SK-N-SH (cell line): ENCODE results near the gene SPRY1. TPM values are rescaled to one million over a fixed set of nuclear protein-coding genes. Genes with fewer than 3 reads are reported as not detected.

Experiments used
- CTCF ChIA-PET: fragments of 300-600, 350-600 bp; formaldehyde crosslinking; extraction: SDS; loops from one replicate; lab custom pipeline; 2021; lab: Yijun Ruan, JAX
- POLR2A ChIA-PET: fragments of 350-600 bp; sonication (Branson Sonifier 250); formaldehyde crosslinking; extraction: SDS; loops from one replicate; lab custom pipeline; 2020; ENCODE audit warnings: antibody characterized with exemption, inconsistent platforms; lab: Yijun Ruan, JAX
- DNase-seq: peaks from one replicate; pipeline ENCODE4 v3.0.0; 2012
- H2AFZ ChIP-seq: fragments of 200-600 bp; sonication (generic); 2 replicates; pipeline ENCODE4 v1.8.1; 2016; ENCODE audit warnings: antibody characterized with exemption, mild to moderate bottlenecking, low read depth
- H3F3A ChIP-seq: fragments of 200-600 bp; sonication (generic); replicated peaks from 2 replicates; pipeline ENCODE3; 2016; ENCODE audit warnings: antibody characterized with exemption, mild to moderate bottlenecking; ENCODE audit not compliant: insufficient read depth
- H3K27ac ChIP-seq, 2 experiments: fragments of 200-500 bp in 1 of 2; fragments of 200-600 bp in 1 of 2; sonication (Bioruptor generic) in 1 of 2; sonication (generic), shearing (Covaris generic) in 1 of 2; 2 replicates each; pipeline versions ENCODE4 v1.5.1 to v1.6.1; 2014 to 2016; ENCODE audit warnings: low read depth in 2 of 2, inconsistent platforms in 1 of 2, low read length in 1 of 2, mild to moderate bottlenecking in 1 of 2, mixed read lengths in 1 of 2
- H3K27me3 ChIP-seq: fragments of 200-600 bp; sonication (generic), shearing (Covaris generic); 2 replicates; pipeline ENCODE4 v1.6.1; 2016; ENCODE audit warnings: mixed run types; ENCODE audit not compliant: insufficient read depth
- H3K36me3 ChIP-seq, 2 experiments: fragments of 200-500 bp in 1 of 2; fragments of 200-600 bp in 1 of 2; sonication (Bioruptor generic) in 1 of 2; sonication (generic) in 1 of 2; replicated peaks in 1 of 2; 2 replicates each; pipeline versions ENCODE3 to v1.5.1; 2014 to 2016; ENCODE audit warnings: low read length in 1 of 2, mild to moderate bottlenecking in 1 of 2; ENCODE audit not compliant: insufficient read depth in 2 of 2, control insufficient read depth in 1 of 2
- H3K4me1 ChIP-seq, 2 experiments: fragments of 200-500 bp in 1 of 2; fragments of 200-600 bp in 1 of 2; sonication (Bioruptor generic) in 1 of 2; sonication (generic), shearing (Covaris generic) in 1 of 2; 2 replicates each; pipeline versions ENCODE4 v1.5.1 to v1.6.1; 2014 to 2016; ENCODE audit warnings: low read depth in 1 of 2, low read length in 1 of 2, mixed run types in 1 of 2; ENCODE audit not compliant: insufficient read depth in 2 of 2, control insufficient read depth in 1 of 2
- H3K4me2 ChIP-seq: fragments of 200-600 bp; sonication (generic), shearing (Covaris generic); 2 replicates; pipeline ENCODE4 v1.6.1; 2017; ENCODE audit warnings: mixed run types
- H3K4me3 ChIP-seq, 2 experiments: fragments of 200-500 bp in 1 of 2; fragments of 200-600 bp in 1 of 2; sonication (Bioruptor generic) in 1 of 2; sonication (generic), shearing (Covaris generic) in 1 of 2; 2 replicates each; pipeline versions ENCODE4 v1.5.1 to v1.8.1; 2014 to 2016; ENCODE audit warnings: low read depth in 2 of 2, inconsistent platforms in 1 of 2, low read length in 1 of 2, mild to moderate bottlenecking in 1 of 2, mixed read lengths in 1 of 2, moderate library complexity in 1 of 2
- H3K79me2 ChIP-seq: fragments of 200-600 bp; sonication (generic); 2 replicates; pipeline ENCODE4 v1.8.1; 2017; ENCODE audit warnings: mild to moderate bottlenecking; ENCODE audit not compliant: insufficient read depth
- H3K9ac ChIP-seq: fragments of 200-600 bp; sonication (generic); 2 replicates; pipeline ENCODE4 v1.6.1; 2017; ENCODE audit warnings: mixed run types
- H3K9me2 ChIP-seq: fragments of 200-600 bp; sonication (generic); 2 replicates; pipeline ENCODE4 v1.6.1; 2017; ENCODE audit warnings: mixed run types
- H3K9me3 ChIP-seq: fragments of 200-600 bp; sonication (generic); 2 replicates; pipeline ENCODE4 v1.6.1; 2017; ENCODE audit warnings: mixed run types, mild to moderate bottlenecking, moderate library complexity
- H4K20me1 ChIP-seq: fragments of 200-600 bp; sonication (generic); 2 replicates; pipeline ENCODE4 v1.6.1; 2017; ENCODE audit warnings: mild to moderate bottlenecking, mixed run types; ENCODE audit not compliant: insufficient read depth
- CTCF ChIP-seq: fragments of 200-600 bp; sonication (generic); IDR thresholded peaks from 2 replicates; pipeline ENCODE4 v1.6.1; 2017; ENCODE audit warnings: antibody characterized with exemption, mild to moderate bottlenecking, moderate library complexity
- ELF1 ChIP-seq: IDR thresholded peaks from 2 replicates; pipeline ENCODE4 v1.4.0; 2012
- EP300 ChIP-seq, 2 experiments: IDR thresholded peaks; 2 replicates each; pipeline versions ENCODE4 v1.4.0 to v1.6.1; 2012; ENCODE audit warnings: borderline replicate concordance in 1 of 2, low read depth in 1 of 2, low read length in 1 of 2
- FOSL2 ChIP-seq: IDR thresholded peaks from 2 replicates; pipeline ENCODE4 v1.4.0; 2012; ENCODE audit warnings: low read depth, mild to moderate bottlenecking, moderate library complexity, borderline replicate concordance
- FOXM1 ChIP-seq: IDR thresholded peaks from 2 replicates; pipeline ENCODE4 v1.4.0; 2012; ENCODE audit warnings: low read depth, mild to moderate bottlenecking
- GABPA ChIP-seq: IDR thresholded peaks from 2 replicates; pipeline ENCODE4 v1.4.0; 2012; ENCODE audit warnings: low read depth, mild to moderate bottlenecking
- GATA2 ChIP-seq: sonication (generic); formaldehyde crosslinking; IDR thresholded peaks from 2 replicates; pipeline ENCODE4 v1.5.0; 2020; ENCODE audit warnings: mild to moderate bottlenecking, missing genetic modification reagents
- MXI1 ChIP-seq: IDR thresholded peaks from 2 replicates; pipeline ENCODE4 v1.6.1; 2012; ENCODE audit warnings: mild to moderate bottlenecking, low read depth, low read length, improper control_type of control experiment
- NFIC ChIP-seq: IDR thresholded peaks from 2 replicates; pipeline ENCODE4 v1.4.0; 2012; ENCODE audit warnings: borderline replicate concordance
- NRF1 ChIP-seq: IDR thresholded peaks from 2 replicates; pipeline ENCODE4 v1.6.1; 2012; ENCODE audit warnings: low read depth, mild to moderate bottlenecking, low read length
- POLR2AphosphoS5 ChIP-seq: IDR thresholded peaks from 2 replicates; pipeline ENCODE4 v1.6.1; 2012; ENCODE audit warnings: low read depth, low read length
- RAD21 ChIP-seq: IDR thresholded peaks from 2 replicates; pipeline ENCODE4 v1.6.1; 2012; ENCODE audit warnings: mild to moderate bottlenecking, low read length
- RCOR1 ChIP-seq: fragments of 150-350 bp; IDR thresholded peaks from 2 replicates; pipeline ENCODE4 v1.6.1; 2017; ENCODE audit warnings: antibody characterized with exemption, low read length
- REST ChIP-seq: IDR thresholded peaks from 2 replicates; pipeline ENCODE4 v1.6.1; 2012; ENCODE audit warnings: mild to moderate bottlenecking, low read depth, low read length, moderate library complexity
- RXRA ChIP-seq: IDR thresholded peaks from 2 replicates; pipeline ENCODE4 v1.4.0; 2012; ENCODE audit warnings: low read depth, mild to moderate bottlenecking, borderline replicate concordance
- SIN3A ChIP-seq: IDR thresholded peaks from 2 replicates; pipeline ENCODE4 v1.6.1; 2012; ENCODE audit warnings: low read depth, mild to moderate bottlenecking, low read length, moderate library complexity, borderline replicate concordance
- TAF1 ChIP-seq: IDR thresholded peaks from 2 replicates; pipeline ENCODE4 v1.6.1; 2012; ENCODE audit warnings: low read depth, mild to moderate bottlenecking, low read length, moderate library complexity, borderline replicate concordance
- TCF12 ChIP-seq: IDR thresholded peaks from 2 replicates; pipeline ENCODE4 v1.4.0; 2012
- TEAD4 ChIP-seq: IDR thresholded peaks from 2 replicates; pipeline ENCODE4 v1.4.0; 2012; ENCODE audit warnings: mild to moderate bottlenecking, borderline replicate concordance; ENCODE audit not compliant: insufficient read depth
- YY1 ChIP-seq: IDR thresholded peaks from 2 replicates; pipeline ENCODE4 v1.4.0; 2012; ENCODE audit warnings: low read depth, mild to moderate bottlenecking
- WGBS: methylation state at CpG from one replicate; pipeline ENCODE4 v1.1.6; 2017; ENCODE audit warnings: low lambda C conversion rate; 5-methylcytosine and 5-hydroxymethylcytosine counted together
- polyA plus RNA-seq, 3 experiments: library from polyadenylated mRNA; depleted of rRNA; stranded (reverse); fragments of >200 nt; gene quantifications; 2 replicates each; pipeline ENCODE4 v1.2.3, GENCODE V29; 2012

SPRY1 gene
- polyA plus RNA-seq, 1 of the 3 experiments (the other 2 are of a cell fraction), result 12.4 TPM

GRCh38 chr4:123421227-123421936 lies 24.8 kb downstream of the SPRY1 start:
- H3K79me2 ChIP-seq, result no peaks in the 10 kb centered on the region
- no peaks in the 10 kb centered on the region for H3K9me3 ChIP-seq
- H4K20me1 ChIP-seq, result no peaks in the 10 kb centered on the region
- H3K36me3 ChIP-seq, result no peaks in the 10 kb centered on the region
- no peak for TF ChIP-seq REST
- no peak for TF ChIP-seq MXI1
- TF ChIP-seq GATA2, result no peak
- no peak for TF ChIP-seq NRF1
- no peak for TF ChIP-seq TCF12
- TF ChIP-seq FOSL2, result no peak
- no peak for TF ChIP-seq TEAD4
- DNase-seq, result no peak
- ChIA-PET CTCF (interaction anchor here (2.3 kb wide), 1 partner anchor 14 kb away, joined by 5 read pairs; no protein-coding TSS in a partner anchor), POLR2A (no interaction called here)
- H3K9me2 ChIP-seq, result no peaks in the 10 kb centered on the region
- H3K4me2 ChIP-seq, result no peak overlapping the region
- peaks cover 2 to 34% of the 10 kb centered on the region in 2 experiments; a peak in 2 of 4 replicates for H3K4me1 ChIP-seq
- peaks cover 16% of the 10 kb centered on the region for H3F3A ChIP-seq
- no peak overlapping the region for H3K9ac ChIP-seq
- WGBS, result 91% methylated on average over 6 of the region's 6 CpGs
- no peaks in the 10 kb centered on the region for H3K27me3 ChIP-seq
- no peak overlapping the region for H2AFZ ChIP-seq
- no peak overlapping the region; a peak in 1 of 4 replicates for H3K27ac ChIP-seq
- no peak overlapping the region for H3K4me3 ChIP-seq

- POLR2A ChIA-PET, result no interaction called here
- Histone ChIP-seq H3F3A (peaks cover 16% of the 10 kb centered on the region), H3K9me3 (no peaks in the 10 kb centered on the region), H3K27ac (no peak overlapping the region), H3K4me3 (no peak overlapping the region), H3K9ac (no peak overlapping the region), H2AFZ (no peak overlapping the region), H4K20me1 (no peaks in the 10 kb centered on the region), H3K4me2 (no peak overlapping the region), H3K9me2 (no peaks in the 10 kb centered on the region), H3K27me3 (no peaks in the 10 kb centered on the region), H3K79me2 (no peaks in the 10 kb centered on the region), H3K4me1 (peaks cover 2 to 27% of the 10 kb centered on the region in 2 experiments; a peak in 2 of 4 replicates), H3K36me3 (no peaks in the 10 kb centered on the region)
- DNase-seq, result no peak
- no peak for TF ChIP-seq RAD21
- no peak for TF ChIP-seq NFIC
- no peak for TF ChIP-seq EP300 (IDR thresholded peaks at IDR 0.05; ENCODE audit: borderline replicate concordance in 1 of 2, low read depth in 1 of 2, low read length in 1 of 2)
- no peak for TF ChIP-seq SIN3A
- no peak for TF ChIP-seq CTCF
- no peak for TF ChIP-seq RCOR1
- TF ChIP-seq TEAD4, result no peak
- TF ChIP-seq NRF1, result no peak
- TF ChIP-seq FOXM1, result no peak
- TF ChIP-seq POLR2AphosphoS5, result no peak
- TF ChIP-seq YY1, result no peak
- TF ChIP-seq RXRA, result no peak
- TF ChIP-seq ELF1, result no peak
- no peak for TF ChIP-seq TAF1
- TF ChIP-seq GABPA, result no peak
- CTCF ChIA-PET, result no interaction called here
- 88% methylated on average over 9 of the region's 9 CpGs for WGBS
These were observed 25.6 kb downstream of the SPRY1 start for GRCh38 chr4:123421937-123422781.
